HEK293 (cell line): Measurements from ENCODE around the gene DDX41.

Experiments used
- CTCF ChIA-PET: fragments of 350-600 bp; formaldehyde crosslinking; extraction: SDS; loops from one replicate; lab custom pipeline; 2021; ENCODE audit warnings: antibody characterized with exemption; lab: Yijun Ruan, JAX
- POLR2A ChIA-PET: fragments of 300-600 bp; formaldehyde crosslinking; extraction: SDS; loops from one replicate; lab custom pipeline; 2020; ENCODE audit warnings: antibody characterized with exemption, inconsistent platforms; lab: Yijun Ruan, JAX
- H3K27ac ChIP-seq: fragments of 200-500 bp; sonication (Bioruptor generic); 2 replicates; pipeline ENCODE4 v1.5.1; 2014; ENCODE audit warnings: low read depth, low read length, control low read depth, inconsistent platforms; ENCODE audit errors: extremely low read depth
- H3K36me3 ChIP-seq, 2 experiments: fragments of 200-500 bp in 1 of 2; sonication (Bioruptor generic) in 1 of 2; 1 replicate in 1 of 2; 2 replicates in 1 of 2; pipeline ENCODE4 v1.5.1; 2014 to 2017; ENCODE audit warnings: inconsistent platforms in 2 of 2, low read length in 2 of 2; ENCODE audit not compliant: control insufficient read depth in 2 of 2, insufficient read depth in 1 of 2
- H3K4me1 ChIP-seq: fragments of 200-500 bp; sonication (Bioruptor generic); 2 replicates; pipeline ENCODE4 v1.5.1; 2014; ENCODE audit warnings: mild to moderate bottlenecking, low read length, inconsistent platforms; ENCODE audit not compliant: control insufficient read depth, insufficient read depth
- H3K4me3 ChIP-seq: 2 replicates; pipeline ENCODE4 v1.5.1; 2011; ENCODE audit warnings: low read depth, mild to moderate bottlenecking, control low read depth, low read length, moderate library complexity
- H3K9me3 ChIP-seq: fragments of 200-500 bp; sonication (Bioruptor generic); 2 replicates; pipeline ENCODE4 v1.5.1; 2014; ENCODE audit warnings: low read depth, low read length, inconsistent platforms; ENCODE audit not compliant: control insufficient read depth, insufficient read depth
- GLIS1 ChIP-seq: fragments of 450-650 bp; formaldehyde crosslinking; IDR thresholded peaks from 2 replicates; pipeline ENCODE4 v1.5.1; 2016; ENCODE audit warnings: missing biosample characterization, missing genetic modification characterization
- GLIS2 ChIP-seq: fragments of 450-650 bp; formaldehyde crosslinking; IDR thresholded peaks from 2 replicates; pipeline ENCODE4 v1.5.1; 2016; ENCODE audit warnings: missing biosample characterization, missing genetic modification characterization
- KLF1 ChIP-seq: fragments of 450-650 bp; formaldehyde crosslinking; IDR thresholded peaks from 2 replicates; pipeline ENCODE4 v1.5.1; 2016; ENCODE audit warnings: missing biosample characterization, missing genetic modification characterization
- KLF8 ChIP-seq: fragments of 450-650 bp; formaldehyde crosslinking; IDR thresholded peaks from 2 replicates; pipeline ENCODE4 v1.5.1; 2016; ENCODE audit warnings: missing biosample characterization, missing genetic modification characterization
- MEIS1 ChIP-seq: sonication (generic); formaldehyde crosslinking; IDR thresholded peaks from 2 replicates; pipeline ENCODE4 v1.8.1; 2022; ENCODE audit warnings: missing genetic modification reagents, mild to moderate bottlenecking, borderline replicate concordance
- ZBTB17 ChIP-seq: fragments of 450-650 bp; formaldehyde crosslinking; IDR thresholded peaks from 2 replicates; pipeline ENCODE4 v1.5.1; 2016; ENCODE audit warnings: missing biosample characterization, missing genetic modification characterization
- ZEB2 ChIP-seq: fragments of 450-650 bp; formaldehyde crosslinking; IDR thresholded peaks from 2 replicates; pipeline ENCODE4 v1.5.1; 2016; ENCODE audit warnings: missing biosample characterization, missing genetic modification characterization
- ZFP41 ChIP-seq: fragments of 450-650 bp; formaldehyde crosslinking; IDR thresholded peaks from 2 replicates; pipeline ENCODE4 v1.5.1; 2016; ENCODE audit warnings: missing biosample characterization, missing genetic modification characterization, borderline replicate concordance
- ZNF10 ChIP-seq: fragments of 450-650 bp; formaldehyde crosslinking; IDR thresholded peaks from 2 replicates; pipeline ENCODE4 v1.5.1; 2017; ENCODE audit warnings: missing biosample characterization, missing genetic modification characterization
- ZNF114 ChIP-seq: fragments of 450-650 bp; formaldehyde crosslinking; IDR thresholded peaks from 2 replicates; pipeline ENCODE4 v1.5.0; 2017; ENCODE audit warnings: missing biosample characterization, missing genetic modification characterization
- ZNF341 ChIP-seq: fragments of 450-650 bp; formaldehyde crosslinking; IDR thresholded peaks from 2 replicates; pipeline ENCODE4; 2016; ENCODE audit warnings: low read depth, missing biosample characterization, missing genetic modification characterization
- ZNF394 ChIP-seq: fragments of 450-650 bp; formaldehyde crosslinking; IDR thresholded peaks from 2 replicates; pipeline ENCODE4 v1.5.1; 2016; ENCODE audit warnings: missing biosample characterization, missing genetic modification characterization, mild to moderate bottlenecking, moderate library complexity, borderline replicate concordance
- ZNF501 ChIP-seq: fragments of 450-650 bp; formaldehyde crosslinking; IDR thresholded peaks from 2 replicates; pipeline ENCODE4 v1.5.1; 2016; ENCODE audit warnings: missing biosample characterization, missing genetic modification characterization
- ZNF521 ChIP-seq: fragments of 450-650 bp; formaldehyde crosslinking; IDR thresholded peaks from 2 replicates; pipeline ENCODE4 v1.5.1; 2017; ENCODE audit warnings: missing biosample characterization, mild to moderate bottlenecking, missing genetic modification characterization
- ZNF544 ChIP-seq: fragments of 450-650 bp; formaldehyde crosslinking; IDR thresholded peaks from 2 replicates; pipeline ENCODE4 v1.5.0; 2017; ENCODE audit warnings: missing biosample characterization, missing genetic modification characterization
- ZNF596 ChIP-seq: fragments of 450-650 bp; IDR thresholded peaks from 2 replicates; pipeline ENCODE4 v1.5.0; 2018; ENCODE audit warnings: missing biosample characterization, mild to moderate bottlenecking, missing genetic modification characterization, moderate library complexity
- ZNF837 ChIP-seq: fragments of 450-650 bp; formaldehyde crosslinking; IDR thresholded peaks from 2 replicates; pipeline ENCODE4 v1.5.1; 2016; ENCODE audit warnings: missing biosample characterization, missing genetic modification characterization
- TF ChIP-seq, protein P1 (sequence below): fragments of 450-650 bp; formaldehyde crosslinking; conservative IDR thresholded peaks from 2 replicates; pipeline ENCODE4 v1.5.1; 2016; ENCODE audit warnings: low read depth, missing biosample characterization, missing genetic modification characterization
- TF ChIP-seq, protein P2 (sequence below): fragments of 450-650 bp; formaldehyde crosslinking; IDR thresholded peaks from 2 replicates; pipeline ENCODE4 v1.5.1; 2017; ENCODE audit warnings: missing biosample characterization, missing genetic modification characterization

DDX41 gene

DNA sequence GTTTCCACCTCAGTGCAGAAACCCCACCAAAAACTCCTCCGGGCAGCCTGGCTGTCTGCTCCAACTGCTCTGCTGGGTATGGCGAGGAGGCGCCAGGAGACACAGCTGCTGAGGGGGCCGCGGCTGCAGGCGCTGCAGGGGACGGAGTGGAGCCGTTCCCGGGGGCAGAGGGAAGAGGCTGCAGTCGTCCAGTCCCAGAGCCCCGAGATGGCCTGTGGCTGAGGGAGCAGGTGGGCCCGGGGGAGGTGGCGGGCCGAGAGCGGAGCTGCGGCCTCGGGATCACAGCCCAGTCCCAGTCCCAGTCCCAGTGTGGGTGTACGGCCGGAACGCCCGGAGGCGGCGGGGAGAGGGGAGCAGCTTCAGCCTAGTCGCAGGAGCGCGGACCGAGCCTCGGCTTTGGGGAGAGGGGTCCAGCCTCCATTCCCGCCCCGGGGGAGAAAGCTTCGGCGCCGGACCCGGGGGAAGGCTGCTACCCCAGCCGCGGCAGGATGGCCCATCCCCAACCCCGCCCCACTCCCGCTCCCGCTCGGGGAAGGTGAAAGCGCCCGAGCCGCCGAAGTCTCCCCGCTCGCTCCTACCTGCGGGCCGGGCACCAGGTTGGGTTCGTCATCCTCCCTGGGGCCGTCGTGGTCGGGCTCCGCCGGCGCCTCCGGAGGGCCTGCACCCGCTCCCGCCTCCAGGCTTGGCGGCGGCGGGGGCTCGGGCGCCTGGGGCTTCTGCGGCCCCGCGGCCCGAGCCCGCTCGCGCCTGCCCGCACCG is 37.1 kb upstream of the DDX41 start (continued):
- no peak for TF ChIP-seq ZNF521 (tag by site-specific recombination)
- peak; percentile 30 for TF ChIP-seq ZBTB17
- TF ChIP-seq, all 188 proteins: peak for 20

DNA sequence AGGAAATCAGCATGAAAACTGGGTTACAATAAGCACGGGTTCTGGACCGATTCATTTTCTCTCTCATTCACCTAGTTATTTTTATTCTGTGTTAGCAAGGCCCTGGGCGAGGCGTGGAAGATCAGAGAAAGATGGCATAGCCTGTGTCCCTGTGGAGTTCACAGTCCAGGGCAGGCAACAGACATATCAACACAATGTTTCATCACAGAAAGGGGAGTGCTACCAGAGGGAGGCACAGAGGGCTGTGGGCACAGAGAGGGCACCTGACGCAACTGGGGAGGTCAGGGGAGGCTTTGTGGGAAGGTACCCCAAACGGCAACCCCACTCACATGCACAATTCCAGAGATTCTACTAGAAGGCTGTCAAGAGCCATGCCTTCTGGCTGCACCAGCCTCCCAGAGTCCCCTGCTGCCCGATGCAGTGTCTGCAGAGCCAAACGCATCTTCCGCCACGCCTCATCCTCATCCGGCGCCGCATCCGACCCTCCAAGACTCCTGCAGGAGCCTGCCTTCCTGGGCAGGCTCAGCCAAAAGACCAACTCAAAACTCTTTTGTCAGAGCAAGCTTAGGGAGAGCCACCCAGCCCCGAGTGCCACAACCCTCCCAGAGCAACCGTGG is 36.2 kb upstream of the DDX41 start:
- H3K27ac ChIP-seq, result no peak overlapping the region
- ChIA-PET CTCF (interaction anchor here (1.8 kb wide), 1 partner anchor 55 kb away, joined by 5 read pairs; no protein-coding TSS in a partner anchor), POLR2A (interaction anchor here (1.1 to 1.2 kb wide), 2 partner anchors 47 to 55 kb away, joined by 3 to 4 read pairs; partner anchors contain the start of genes B4GALT7 and PDLIM7)
- H3K9me3 ChIP-seq, result no peaks in the 10 kb centered on the region
- TF ChIP-seq ZNF10 (tag by site-specific recombination) (0 out of 2 replicates have a peak, but pooled peaks have one; percentile 47), ZNF501 (tag by site-specific recombination) (no peak), ZEB2 (tag by site-specific recombination) (no peak), KLF8 (tag by site-specific recombination) (no peak), ZNF837 (tag by site-specific recombination) (no peak), ZFP41 (tag by site-specific recombination) (no peak)
- TF ChIP-seq, all 188 proteins: peak for 1
- peak overlapping the region; percentile 97 for H3K4me3 ChIP-seq
- peaks cover 5% of the 10 kb centered on the region; the same call in 1 of the 2 replicates for H3K4me1 ChIP-seq
- peaks cover 4 to 39% of the 10 kb centered on the region in 2 experiments; a peak in 1 of 3 replicates for H3K36me3 ChIP-seq

DNA sequence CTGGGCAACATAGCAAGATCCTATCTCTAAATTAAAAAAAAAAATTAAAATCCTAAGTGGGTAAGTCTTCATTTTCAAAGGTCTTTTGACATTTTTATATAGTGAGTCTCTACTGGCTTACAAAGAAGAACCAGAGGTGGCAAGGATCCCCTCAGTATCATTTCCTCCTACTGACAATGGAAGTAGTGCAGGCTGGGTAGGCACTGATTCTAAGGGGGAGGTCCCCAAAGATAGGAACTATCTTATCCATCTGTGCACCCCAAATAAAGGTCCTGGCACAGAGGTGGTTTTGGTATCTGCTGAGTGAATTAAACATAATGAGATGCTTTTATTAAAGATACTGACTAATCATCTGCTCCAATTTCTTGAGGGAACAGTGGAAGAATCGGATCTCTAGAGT is 33.4 kb upstream of the DDX41 start:
- peaks cover 3% of the 10 kb centered on the region; the same call in 1 of the 2 replicates for H3K4me1 ChIP-seq
- peaks cover 4 to 44% of the 10 kb centered on the region in 2 experiments; a peak in 1 of 3 replicates for H3K36me3 ChIP-seq
- H3K4me3 ChIP-seq, result no peak overlapping the region
- CTCF ChIA-PET, result interaction anchor here (0.6 kb wide), 1 partner anchor 789 kb away, joined by 3 read pairs; no protein-coding TSS in a partner anchor
- H3K9me3 ChIP-seq, result no peaks in the 10 kb centered on the region
- TF ChIP-seq ZNF596 (no peak), ZNF114 (tag by site-specific recombination) (no peak), ZNF394 (tag by site-specific recombination) (no peak), ZNF341 (tag by site-specific recombination) (no peak), ZNF544 (no peak), GLIS2 (tag by site-specific recombination) (no peak)
- POLR2A ChIA-PET, result no interaction called here
- H3K27ac ChIP-seq, result no peak overlapping the region

DNA sequence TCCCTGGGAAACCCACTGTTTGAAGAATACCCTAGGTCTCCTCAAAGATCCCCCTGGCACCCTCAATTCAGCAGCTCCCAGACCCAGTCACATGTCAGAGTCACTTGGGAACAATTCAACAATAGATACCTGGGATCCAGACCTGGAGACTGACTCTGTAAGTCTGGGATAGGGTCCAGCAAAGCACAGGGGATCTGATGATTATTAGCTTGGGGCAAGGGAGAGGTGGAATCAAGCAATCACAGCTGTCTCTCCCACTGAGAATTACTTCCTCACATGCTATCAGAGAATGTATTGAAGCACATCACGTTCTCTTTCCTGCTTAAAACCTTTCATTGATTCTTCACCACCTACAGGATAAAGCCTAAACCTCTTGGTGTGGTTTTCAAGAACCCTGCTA is 31.7 kb upstream of the DDX41 start:
- TF ChIP-seq, protein P1, sequence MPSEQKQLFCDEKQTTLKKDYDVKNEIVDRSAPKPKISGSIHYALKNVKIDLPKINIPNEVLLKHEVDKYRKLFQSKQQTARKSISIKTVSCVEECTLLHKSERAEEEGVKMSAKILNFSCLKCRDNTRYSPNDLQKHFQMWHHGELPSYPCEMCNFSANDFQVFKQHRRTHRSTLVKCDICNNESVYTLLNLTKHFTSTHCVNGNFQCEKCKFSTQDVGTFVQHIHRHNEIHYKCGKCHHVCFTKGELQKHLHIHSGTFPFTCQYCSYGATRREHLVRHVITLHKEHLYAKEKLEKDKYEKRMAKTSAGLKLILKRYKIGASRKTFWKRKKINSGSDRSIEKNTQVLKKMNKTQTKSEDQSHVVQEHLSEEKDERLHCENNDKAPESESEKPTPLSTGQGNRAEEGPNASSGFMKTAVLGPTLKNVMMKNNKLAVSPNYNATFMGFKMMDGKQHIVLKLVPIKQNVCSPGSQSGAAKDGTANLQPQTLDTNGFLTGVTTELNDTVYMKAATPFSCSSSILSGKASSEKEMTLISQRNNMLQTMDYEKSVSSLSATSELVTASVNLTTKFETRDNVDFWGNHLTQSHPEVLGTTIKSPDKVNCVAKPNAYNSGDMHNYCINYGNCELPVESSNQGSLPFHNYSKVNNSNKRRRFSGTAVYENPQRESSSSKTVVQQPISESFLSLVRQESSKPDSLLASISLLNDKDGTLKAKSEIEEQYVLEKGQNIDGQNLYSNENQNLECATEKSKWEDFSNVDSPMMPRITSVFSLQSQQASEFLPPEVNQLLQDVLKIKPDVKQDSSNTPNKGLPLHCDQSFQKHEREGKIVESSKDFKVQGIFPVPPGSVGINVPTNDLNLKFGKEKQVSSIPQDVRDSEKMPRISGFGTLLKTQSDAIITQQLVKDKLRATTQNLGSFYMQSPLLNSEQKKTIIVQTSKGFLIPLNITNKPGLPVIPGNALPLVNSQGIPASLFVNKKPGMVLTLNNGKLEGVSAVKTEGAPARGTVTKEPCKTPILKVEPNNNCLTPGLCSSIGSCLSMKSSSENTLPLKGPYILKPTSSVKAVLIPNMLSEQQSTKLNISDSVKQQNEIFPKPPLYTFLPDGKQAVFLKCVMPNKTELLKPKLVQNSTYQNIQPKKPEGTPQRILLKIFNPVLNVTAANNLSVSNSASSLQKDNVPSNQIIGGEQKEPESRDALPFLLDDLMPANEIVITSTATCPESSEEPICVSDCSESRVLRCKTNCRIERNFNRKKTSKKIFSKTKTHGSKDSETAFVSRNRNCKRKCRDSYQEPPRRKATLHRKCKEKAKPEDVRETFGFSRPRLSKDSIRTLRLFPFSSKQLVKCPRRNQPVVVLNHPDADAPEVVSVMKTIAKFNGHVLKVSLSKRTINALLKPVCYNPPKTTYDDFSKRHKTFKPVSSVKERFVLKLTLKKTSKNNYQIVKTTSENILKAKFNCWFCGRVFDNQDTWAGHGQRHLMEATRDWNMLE, result no peak
- TF ChIP-seq, protein P2, sequence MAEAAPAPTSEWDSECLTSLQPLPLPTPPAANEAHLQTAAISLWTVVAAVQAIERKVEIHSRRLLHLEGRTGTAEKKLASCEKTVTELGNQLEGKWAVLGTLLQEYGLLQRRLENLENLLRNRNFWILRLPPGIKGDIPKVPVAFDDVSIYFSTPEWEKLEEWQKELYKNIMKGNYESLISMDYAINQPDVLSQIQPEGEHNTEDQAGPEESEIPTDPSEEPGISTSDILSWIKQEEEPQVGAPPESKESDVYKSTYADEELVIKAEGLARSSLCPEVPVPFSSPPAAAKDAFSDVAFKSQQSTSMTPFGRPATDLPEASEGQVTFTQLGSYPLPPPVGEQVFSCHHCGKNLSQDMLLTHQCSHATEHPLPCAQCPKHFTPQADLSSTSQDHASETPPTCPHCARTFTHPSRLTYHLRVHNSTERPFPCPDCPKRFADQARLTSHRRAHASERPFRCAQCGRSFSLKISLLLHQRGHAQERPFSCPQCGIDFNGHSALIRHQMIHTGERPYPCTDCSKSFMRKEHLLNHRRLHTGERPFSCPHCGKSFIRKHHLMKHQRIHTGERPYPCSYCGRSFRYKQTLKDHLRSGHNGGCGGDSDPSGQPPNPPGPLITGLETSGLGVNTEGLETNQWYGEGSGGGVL (tag by site-specific recombination), result no peak
- TF ChIP-seq MEIS1 (CRISPR knock-in tag) (no peak), GLIS1 (tag by site-specific recombination) (peak; percentile 53), KLF1 (tag by site-specific recombination) (no peak)
- Histone ChIP-seq H3K9me3 (no peaks in the 10 kb centered on the region), H3K4me1 (peaks cover 3% of the 10 kb centered on the region; the same call in 1 of the 2 replicates), H3K27ac (no peak overlapping the region), H3K4me3 (no peak overlapping the region), H3K36me3 (peaks cover 4 to 49% of the 10 kb centered on the region in 2 experiments; a peak in 1 of 3 replicates)
- CTCF ChIA-PET, result interaction anchor here (1.1 to 1.4 kb wide), 2 partner anchors 13 to 34 kb away, joined by 3 read pairs; no protein-coding TSS in a partner anchor
- POLR2A ChIA-PET, result interaction anchor here (0.5 to 1.4 kb wide), 2 partner anchors 31 to 122 kb away, joined by 3 to 8 read pairs; partner anchors contain the start of gene DDX41
